AML-193 (cell line): ENCODE measurements around the gene SLC24A4.
A peak's percentile ranks its signal among the peaks of the same experiment; 100 is the strongest.

Source experiments
- DNase-seq, 2 experiments: peaks; one replicate each; lab custom pipeline; 2025; lab: John Stamatoyannopoulos, UW

The SLC24A4 gene

DNA sequence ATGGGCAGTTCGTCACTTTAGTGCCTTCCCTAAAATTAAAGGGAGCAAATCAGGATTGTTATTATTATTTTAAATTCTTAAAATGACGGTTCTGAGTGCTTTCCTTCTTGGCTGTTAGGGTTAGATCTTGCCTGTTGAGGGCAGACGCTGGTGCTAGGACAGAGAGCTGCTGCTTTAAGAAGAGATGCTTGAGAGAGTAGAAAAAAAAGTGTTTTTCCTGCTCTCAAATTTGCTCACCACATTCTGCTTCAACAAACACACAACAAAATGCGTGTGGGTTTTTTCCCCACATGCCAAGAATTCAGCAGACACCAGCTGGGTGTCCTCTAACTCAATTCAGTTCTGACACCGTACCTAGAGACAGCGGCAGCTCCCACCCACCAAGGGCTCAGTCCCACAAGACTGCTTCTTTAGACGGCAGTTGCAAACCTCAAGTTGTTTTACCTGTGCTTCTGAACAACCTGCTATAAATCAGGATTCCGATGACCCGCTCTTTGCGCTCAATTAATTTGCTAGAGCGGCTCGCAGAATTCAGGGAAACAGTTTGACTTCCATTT, 114.8 kb downstream of the SLC24A4 start:
- no peak for DNase-seq

DNA sequence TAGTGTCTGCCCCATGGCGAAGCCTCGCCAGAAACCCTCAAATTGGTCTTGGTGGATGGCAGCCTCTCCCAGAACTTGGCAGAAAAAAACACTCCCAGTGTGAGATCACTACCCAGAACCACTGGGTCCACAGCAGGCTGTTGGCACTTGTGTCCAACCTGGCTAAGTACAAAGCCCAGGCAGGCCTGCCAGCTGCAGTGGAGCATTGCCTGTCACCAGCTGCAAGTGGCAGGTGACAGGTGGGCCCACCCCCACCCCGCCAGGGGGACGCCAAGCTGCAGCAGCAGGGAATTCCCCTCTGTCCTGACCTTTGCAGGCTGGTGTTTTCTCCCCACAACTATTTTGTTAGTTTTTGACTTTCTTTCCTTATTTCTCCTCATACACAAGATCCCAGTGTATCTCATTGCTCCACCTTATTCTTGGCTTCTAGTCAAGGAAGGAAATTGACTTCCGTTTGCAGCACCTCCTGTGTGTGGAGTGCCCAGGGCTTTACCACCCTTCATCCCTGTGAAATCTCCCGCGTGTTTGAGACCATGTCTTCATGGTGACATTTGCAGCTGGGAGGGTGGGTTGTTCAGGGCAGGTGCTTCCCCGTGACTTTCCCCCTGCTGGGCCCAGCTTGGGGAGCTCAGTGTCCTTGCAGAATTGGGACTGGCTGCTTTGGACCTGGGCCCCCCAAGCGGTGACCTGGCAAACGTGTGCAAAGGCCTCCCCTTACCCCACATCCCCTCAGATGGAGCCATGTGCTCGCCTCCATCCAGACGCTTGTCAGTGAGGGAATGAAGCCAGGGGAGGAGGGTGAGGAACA, 116.8 kb downstream of the SLC24A4 start:
- no peak for DNase-seq

DNA sequence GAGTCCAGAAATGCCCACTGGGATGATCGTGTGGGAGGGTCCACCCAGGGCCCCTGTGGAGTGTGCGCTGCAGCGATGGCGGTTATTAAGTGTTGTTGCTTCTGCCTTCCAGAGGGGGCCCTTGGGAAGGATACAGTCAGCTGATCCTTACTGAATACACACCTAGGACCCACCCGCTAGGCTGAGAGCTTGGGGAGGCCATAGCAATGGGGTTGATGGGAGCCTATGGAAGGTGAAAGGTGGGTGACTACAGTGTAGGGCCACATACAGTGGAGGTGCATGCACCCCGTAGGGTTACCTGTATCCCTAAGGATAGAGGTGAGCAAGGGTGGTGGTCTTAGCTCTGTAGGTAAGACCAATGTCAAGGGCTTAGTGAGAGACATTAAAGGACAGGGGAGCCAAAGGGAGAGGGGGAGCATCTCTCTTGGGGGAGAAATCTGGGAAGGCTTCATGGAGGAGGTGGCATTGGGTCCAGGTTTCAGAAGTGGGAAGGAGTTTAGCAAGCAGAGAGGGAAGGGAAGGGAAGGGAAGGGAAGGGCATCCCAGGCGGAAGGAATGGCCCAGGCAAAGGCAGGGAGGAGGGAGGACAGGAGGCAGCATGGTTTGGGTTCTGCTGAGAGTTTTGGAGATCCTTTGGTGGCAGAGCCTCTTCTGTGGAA, 117.5 kb downstream of the SLC24A4 start:
- no peak for DNase-seq

DNA sequence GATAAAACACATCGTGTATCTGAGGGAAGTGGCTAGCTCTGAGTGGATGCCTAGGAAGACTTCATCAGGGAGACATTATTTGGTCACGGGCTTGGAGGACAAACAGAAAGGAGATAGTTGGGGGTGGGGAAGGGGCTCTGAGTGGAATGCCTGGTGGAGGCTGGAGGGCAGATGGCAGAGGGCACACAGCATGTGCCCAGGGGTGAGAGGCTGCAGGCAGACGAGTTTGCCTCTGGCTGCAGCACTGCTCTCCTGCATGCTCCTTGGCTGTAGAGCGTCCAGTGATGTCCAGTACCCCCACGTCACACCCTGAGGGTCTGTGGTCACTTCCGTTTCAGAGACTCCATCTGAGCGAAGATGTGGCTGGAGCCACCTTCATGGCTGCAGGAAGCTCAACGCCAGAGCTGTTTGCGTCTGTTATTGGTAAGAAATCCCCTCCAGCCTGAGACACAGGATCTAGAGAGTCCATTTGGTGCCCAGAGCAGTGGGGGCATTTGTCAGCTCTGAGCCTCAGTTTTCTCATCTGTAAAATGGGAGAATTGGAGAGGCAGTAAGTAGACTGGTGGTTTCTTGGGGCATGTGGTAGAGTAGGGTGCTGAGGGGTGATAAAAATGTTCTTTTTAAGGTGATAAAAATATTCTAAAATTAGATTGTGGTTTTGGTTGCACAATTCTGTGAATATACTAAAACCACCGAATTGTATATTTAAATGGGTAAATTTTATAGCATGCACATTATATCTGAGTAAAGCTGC, 119.0 kb downstream of the SLC24A4 start:
- DNase-seq: no peak

DNA sequence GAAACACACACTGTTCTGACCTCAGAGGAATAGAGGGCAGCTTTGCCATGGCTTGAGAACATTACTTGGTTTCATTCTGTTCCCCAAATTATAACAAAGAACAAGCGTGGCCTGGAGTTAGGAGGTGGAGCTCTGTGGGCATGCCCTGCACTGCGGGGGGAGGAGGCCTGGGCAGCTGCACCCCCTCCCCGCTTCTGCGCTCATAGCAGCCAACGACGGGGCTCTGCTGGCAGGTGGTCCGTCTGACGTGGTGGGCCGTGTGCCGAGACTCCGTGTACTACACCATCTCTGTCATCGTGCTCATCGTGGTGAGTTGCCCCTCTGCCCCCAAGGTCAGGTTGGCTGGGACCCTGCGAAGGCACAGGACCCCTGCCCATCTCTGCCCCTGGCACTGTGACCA, 120.2 kb downstream of the SLC24A4 start:
- DNase-seq: no peak

DNA sequence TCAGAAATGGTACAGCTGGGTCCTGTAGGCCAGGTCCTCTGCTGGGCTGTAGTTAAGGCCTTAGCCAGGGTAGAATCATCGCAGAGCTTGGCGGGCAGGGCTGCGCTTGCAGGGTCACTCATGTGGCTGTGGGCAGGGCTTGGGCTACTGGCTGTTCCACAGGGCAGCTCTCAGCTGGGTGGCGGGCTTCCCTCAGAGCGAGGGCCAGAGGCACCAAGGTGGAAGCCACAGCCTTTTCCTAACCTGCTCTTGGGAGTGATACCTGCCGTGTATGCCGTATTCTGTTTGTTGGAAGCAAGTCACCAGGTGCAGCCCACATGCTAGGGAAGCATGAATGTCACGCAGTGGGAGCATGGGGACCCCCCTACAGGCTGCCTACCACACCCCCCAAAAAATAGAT, 120.8 kb downstream of the SLC24A4 start:
- DNase-seq: no peak

DNA sequence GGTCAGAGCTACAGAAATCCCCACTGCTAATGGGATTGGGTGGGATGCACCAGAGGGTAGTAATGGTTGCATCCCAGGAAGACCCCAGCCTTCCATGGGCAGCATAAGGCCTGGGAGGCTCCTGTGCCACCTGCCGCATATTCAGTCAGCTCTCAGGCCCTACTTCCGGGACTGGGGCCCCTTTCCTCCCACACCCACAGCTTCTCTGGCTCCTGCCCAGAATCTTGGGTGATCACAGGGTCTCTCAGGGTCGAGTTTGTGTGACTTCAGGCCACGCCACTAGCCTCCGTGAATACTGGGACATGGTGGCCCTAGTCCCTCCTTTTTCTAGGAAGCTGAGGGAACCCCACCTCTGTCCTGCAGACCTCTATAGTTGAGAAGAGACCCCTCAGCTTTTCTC, 123.8 kb downstream of the SLC24A4 start:
- no peak for DNase-seq

DNA sequence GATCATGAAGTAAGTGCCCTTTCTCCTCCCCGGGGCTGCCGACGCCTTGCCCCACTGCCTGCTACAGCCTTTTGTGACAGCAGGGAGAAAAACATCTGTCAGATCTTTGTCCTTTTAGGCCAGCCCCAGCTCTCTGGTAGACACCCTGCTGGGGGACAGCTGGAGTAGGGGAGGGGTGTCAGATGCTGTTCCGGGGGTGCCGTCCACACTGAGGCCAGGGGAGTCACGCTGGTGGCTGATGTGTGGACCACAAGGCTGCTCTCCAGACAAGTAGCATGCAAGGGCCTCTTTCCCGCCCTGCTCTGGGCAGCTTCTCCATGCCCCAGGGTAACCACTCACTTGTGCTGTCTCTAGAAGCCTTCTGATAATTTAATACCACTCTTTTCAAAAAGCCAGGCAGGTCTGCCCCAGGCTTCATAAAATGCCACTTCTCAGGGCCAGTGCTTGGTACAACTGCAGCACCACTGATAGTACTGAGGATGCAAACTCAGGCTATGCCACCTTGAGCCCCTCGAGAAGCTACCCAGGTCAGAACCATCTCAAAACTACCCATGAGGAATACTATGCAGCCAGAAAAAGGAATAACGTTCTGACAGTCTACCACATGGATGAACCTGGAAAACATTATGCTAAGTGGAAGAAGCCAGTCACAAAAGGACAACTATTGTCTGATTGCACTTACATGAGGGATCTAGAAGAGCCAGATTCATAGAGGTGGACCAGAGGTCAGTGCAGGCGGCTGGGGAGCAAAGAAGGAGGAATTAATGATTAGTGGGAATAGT, 124.6 kb downstream of the SLC24A4 start:
- DNase-seq: no peak

DNA sequence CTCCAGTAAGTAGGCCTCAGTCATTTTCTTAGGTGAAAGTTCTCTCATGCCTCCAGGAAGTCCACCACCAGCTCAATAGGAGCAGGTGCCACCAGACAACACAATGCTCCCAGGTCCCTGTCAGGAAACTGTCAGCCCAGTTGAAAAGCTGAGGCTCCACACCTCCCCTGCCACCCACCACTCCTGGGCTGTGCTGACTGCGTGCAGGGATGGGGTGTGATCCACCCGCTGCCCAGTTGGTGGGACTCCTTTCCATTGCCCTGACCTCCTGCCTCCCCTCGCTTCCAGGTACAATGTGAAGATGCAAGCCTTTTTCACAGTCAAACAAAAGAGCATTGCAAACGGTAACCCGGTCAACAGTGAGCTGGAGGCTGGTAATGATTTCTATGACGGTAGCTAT, 125.8 kb downstream of the SLC24A4 start:
- DNase-seq: no peak

DNA sequence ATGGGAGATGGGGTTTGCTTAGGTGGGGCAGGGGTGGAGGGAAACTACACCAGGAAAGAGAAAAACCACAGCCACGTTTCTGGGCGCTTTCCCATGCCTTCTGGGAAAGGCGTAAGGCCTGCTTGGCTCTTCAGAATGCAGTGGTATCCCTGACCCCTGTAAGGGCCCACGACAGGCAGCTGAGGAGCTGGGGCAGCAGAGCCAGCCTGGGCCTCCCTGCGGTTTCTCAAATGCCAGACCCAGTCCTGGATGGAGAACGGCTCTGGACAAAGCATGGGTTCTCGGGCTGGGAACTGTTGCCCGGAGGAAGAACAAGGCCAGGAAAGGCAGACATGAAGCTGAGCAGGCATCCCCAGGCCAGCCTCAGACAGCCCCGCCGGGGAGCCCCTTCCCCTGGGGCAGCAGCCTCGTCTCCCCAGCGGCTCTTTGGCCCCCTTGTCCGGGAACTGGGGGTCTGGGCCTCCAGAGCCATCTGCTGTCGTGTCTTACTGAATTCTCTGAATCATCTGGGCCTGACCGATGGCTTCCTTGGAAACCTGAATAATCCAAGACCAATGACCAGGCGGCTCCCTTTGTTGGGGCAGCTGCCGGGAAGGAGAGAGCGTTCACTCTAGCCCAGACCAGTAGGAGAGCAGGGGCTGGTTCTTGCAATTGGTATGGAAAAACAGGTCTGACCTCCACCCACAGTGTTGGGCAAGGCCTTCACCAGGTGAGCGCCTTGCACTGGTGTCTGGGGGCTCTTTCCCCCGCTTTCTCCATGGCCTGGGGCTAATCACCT, 126.6 kb downstream of the SLC24A4 start:
- DNase-seq: no peak

DNA sequence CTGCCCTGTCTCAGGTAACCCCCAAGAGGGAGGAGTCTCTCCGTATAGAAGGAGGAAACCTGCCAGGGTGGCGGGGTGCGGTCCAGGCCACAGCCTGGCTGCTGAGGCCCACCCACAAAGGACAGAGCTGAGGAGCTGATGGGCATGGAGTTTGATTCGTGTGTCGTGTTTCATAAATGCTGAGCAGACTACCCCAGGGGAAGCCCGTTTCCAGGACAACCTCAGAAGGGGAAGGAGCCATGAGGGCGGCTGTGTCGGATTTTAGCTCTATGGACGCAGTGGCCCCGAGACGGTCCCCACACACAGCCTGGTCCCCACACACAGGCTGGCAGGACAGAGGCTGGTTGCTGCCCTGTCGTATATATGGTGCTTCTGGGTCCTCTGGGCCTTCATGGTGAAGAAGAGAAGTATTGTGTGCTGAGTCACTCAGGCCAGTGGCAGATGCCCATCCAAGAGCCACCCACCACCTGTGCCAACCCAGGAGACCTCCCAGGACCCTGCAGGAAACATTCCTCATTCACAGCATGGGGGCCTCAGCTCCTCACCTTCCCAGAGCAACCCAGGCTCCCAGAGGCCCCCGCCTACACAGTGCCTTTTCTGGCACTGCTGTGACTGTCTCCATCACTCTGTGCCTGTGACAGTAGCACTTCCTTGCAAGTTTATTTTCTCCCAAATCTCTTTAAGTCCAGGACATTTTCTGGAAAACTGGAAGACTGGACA, 127.5 kb downstream of the SLC24A4 start:
- DNase-seq: no peak

DNA sequence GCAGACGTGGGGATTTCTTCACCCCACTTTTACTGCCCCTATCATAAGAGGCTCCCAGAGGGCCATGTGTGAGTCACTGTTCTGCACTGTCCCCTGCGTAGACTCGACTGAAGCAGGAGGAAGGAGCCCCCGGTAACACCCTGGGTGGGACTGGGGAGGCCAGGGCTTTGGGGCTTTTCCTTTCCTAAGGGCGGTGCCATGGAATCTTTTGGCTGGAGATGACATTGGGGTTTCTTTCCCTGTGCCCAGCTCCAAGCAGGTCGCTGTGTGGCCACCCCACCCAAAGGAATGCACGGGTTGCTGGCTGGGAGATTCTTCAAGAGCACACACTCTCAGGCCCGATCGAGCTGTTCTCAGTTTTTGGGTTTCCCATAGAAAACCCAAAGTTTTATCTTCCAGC, 128.3 kb downstream of the SLC24A4 start:
- DNase-seq: no peak

DNA sequence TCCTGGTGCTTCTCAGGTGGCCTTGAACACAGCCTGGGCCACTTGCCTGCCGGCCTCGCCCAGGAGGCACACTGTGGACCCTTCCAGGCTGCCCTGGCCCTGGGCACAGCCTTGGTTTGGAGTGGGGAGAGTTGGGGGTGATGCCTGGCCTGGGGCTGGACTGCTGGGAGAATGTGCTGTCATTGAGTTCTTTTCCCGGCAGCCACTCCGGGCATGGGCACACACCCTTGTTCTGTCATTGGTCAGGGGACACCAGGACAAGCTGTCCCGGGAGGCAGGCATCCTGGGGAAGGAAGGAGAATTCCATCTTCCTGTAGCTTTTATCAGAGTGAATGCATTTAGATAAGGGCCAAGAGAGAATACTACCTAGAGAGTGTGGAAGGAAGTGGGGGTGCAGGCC, 128.8 kb downstream of the SLC24A4 start:
- no peak for DNase-seq

DNA sequence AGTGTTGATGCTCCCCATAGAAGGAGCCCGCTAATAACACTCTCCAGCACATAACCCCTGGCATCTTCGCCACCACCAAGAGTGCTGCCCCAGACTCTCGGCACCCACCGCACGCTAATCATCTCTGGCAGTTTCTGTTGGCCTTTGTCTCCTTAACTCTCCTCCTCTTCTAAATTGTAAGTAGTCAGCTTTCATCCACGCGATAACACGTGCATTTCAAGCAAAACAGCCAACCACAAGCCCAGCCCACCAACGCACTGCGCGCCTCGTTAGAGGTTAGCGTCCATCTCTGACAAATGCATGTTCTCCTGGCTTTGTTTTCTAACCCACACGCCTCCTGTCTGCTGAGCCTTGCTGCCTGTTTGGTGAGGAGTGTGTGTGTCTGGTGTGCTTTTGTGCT, 129.5 kb downstream of the SLC24A4 start:
- DNase-seq: no peak

DNA sequence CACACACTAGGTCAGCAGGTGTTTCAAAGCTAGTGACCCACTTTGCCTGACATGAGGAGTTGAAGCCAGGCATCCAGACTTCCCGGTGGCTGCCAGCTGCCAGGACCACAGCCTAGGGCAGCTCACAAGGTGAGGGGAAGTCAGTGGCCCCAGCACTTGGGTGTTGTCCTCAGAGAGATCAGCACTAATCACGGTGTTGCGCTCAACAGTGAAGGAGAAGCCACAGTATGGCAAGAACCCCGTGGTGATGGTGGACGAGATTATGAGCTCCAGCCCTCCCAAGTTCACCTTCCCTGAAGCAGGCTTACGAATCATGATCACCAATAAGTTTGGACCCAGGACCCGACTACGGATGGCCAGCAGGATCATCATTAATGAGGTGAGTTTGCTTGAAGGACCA, 130.7 kb downstream of the SLC24A4 start:
- no peak for DNase-seq

DNA sequence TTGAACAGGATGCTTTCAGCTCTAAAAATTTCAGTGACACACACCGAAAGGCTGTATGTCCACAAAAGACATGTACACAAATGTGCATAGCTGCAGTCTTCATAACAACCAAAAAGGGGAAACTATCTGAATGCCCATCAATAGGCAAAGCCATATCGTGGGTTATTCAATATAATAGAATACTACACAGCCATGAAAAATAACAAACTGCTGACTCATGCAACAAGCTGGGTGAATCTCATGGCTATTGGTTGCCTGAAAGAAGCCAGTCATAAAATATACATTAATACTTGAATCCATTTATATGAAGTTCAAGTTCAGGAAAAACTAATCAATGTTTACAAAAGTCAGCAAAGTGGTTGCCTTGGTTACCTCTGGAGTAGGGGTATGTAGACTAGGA, 132.3 kb downstream of the SLC24A4 start:
- no peak for DNase-seq

DNA sequence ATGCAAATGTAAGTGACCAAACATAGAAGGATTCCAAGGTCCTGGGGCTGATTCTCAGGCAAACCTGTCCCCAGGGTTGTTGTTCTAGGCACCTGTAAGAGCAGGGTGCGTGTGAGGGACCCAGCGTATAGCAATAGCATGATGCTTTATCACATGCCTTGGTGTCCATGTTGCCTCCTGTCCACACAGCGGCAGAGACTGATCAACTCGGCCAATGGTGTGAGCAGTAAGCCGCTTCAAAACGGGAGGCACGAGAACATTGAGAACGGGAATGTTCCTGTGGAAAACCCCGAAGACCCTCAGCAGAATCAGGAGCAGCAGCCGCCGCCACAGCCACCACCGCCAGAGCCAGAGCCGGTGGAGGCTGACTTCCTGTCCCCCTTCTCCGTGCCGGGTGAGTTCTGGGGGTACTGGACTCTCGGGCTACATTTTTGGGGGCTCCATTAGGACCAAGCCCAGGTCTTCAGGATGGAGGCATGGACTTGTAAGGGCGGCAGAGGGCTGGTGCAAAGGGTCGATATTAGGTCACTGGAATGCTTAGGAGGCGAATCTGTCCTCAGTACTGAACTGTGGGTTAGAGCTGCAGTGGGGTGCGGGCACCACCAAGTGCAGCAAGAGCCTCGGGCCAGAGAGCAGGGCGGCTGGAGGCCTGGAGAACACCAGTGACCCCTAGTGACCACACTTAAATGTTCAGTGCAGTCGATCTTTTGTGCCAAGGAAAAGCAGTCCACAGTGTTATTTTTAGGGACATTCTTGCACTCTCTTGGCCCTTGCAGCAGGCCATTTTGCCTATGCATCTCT, 133.4 kb downstream of the SLC24A4 start:
- peak; percentile 47 to 62 for DNase-seq

DNA sequence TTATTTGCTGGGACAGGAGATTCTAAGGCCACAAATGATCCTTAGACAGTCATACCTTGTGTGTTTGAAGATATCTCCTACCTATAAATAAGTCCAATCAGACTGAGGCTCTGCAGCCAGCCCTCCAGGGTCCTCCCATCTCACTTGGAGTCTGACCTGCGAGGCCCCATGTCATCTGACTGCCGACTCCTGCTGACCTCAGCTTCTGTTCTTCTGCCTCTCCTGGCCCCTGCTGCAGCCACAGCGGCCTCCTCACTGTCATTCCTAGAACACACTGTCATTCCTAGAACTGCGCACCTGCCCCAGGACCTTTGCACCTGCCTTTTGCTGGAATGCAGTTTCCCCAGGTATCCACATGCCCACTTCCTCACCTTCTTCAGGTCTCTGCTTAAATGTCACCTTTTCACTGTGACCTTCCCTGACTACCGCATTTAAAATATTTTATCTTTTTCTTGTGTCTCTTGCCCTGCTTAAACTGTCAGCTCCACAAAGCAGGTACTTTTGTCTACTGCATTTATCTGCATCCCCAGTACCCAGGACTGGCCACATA, 134.1 kb downstream of the SLC24A4 start:
- DNase-seq: no peak
